Esophagus squamous epithelium (tissue), 5 donors: ENCODE data around the gene AFP. TPM values are rescaled to one million over a fixed set of nuclear protein-coding genes. Genes with fewer than 3 reads are reported as not detected.

Source experiments
- DNase-seq: peaks from one replicate; lab custom pipeline; 2025; lab: John Stamatoyannopoulos, UW
- H3K27ac ChIP-seq, 4 donors: fragments of 200-600 bp; sonication (generic); one replicate each; pipeline ENCODE4 v1.5.1; 2016 to 2019; ENCODE audit warnings: mild to moderate bottlenecking in 1 of 4
- H3K27me3 ChIP-seq, 4 donors: fragments of 200-600 bp; sonication (generic); 1 replicate in 3 of 4; 2 replicates in 1 of 4; pipeline versions ENCODE4 v1.5.1 to v1.6.0; 2017 to 2021; ENCODE audit warnings: antibody characterized with exemption in 1 of 4
- H3K36me3 ChIP-seq, 3 donors: fragments of 200-600 bp; sonication (generic); one replicate each; pipeline ENCODE4 v1.5.1; 2016 to 2019
- H3K4me1 ChIP-seq, 3 donors: fragments of 200-600 bp; sonication (generic); one replicate each; pipeline ENCODE4 v1.5.1; 2017 to 2019
- H3K4me3 ChIP-seq, 4 donors: fragments of 200-600 bp; sonication (generic); 1 replicate in 3 of 4; 2 replicates in 1 of 4; pipeline ENCODE4 v1.5.1; 2016 to 2019; ENCODE audit warnings: mild to moderate bottlenecking in 2 of 4, moderate library complexity in 1 of 4
- H3K9me3 ChIP-seq, 3 donors: fragments of 200-600 bp; sonication (generic); one replicate each; pipeline ENCODE4 v1.5.1; 2016 to 2019
- POLR2A ChIP-seq, 4 donors: fragments of 450-650 bp; IDR thresholded peaks; one replicate each; pipeline ENCODE4 v1.6.1; 2017; ENCODE audit warnings: antibody characterized with exemption in 4 of 4, mild to moderate bottlenecking in 4 of 4, moderate library complexity in 3 of 4
- WGBS, 2 donors: methylation state at CpG; one replicate each; pipeline ENCODE4 v1.1.5; 2018; 5-methylcytosine and 5-hydroxymethylcytosine counted together
- intact Hi-C: fragments of 100-400 bp; cut with DNase I; formaldehyde crosslinking; loops from one replicate; pipeline ENCODE4 v1.15.0; 2022
- total RNA-seq, 4 donors: library from RNA; depleted of rRNA; stranded (reverse); fragments of >200 nt; gene quantifications; one replicate each; pipeline ENCODE4 v1.1.0, GENCODE V29; 2016
- TF ChIP-seq, protein P1 (sequence below), 6 experiments: fragments of 450-650 bp in 4 of 6; fragments of 200-600 bp in 2 of 6; sonication (generic) in 2 of 6; IDR thresholded peaks; one replicate each; pipeline ENCODE4 v1.5.1; 2016 to 2019; ENCODE audit warnings: antibody characterized with exemption in 6 of 6, mild to moderate bottlenecking in 4 of 6, moderate library complexity in 4 of 6
- donor health status: DM: yes; HTN: yes; CAD: no.

The AFP gene
- total RNA-seq, 4 donors from 2014 or later, result not detected

GRCh38 chr4:73419106-73420038 is 16.6 kb upstream of the AFP start:
- no peaks in the 10 kb centered on the region for H3K36me3 ChIP-seq
- no peaks in the 10 kb centered on the region for H3K9me3 ChIP-seq
- DNase-seq, result no peak
- TF ChIP-seq, protein P1, sequence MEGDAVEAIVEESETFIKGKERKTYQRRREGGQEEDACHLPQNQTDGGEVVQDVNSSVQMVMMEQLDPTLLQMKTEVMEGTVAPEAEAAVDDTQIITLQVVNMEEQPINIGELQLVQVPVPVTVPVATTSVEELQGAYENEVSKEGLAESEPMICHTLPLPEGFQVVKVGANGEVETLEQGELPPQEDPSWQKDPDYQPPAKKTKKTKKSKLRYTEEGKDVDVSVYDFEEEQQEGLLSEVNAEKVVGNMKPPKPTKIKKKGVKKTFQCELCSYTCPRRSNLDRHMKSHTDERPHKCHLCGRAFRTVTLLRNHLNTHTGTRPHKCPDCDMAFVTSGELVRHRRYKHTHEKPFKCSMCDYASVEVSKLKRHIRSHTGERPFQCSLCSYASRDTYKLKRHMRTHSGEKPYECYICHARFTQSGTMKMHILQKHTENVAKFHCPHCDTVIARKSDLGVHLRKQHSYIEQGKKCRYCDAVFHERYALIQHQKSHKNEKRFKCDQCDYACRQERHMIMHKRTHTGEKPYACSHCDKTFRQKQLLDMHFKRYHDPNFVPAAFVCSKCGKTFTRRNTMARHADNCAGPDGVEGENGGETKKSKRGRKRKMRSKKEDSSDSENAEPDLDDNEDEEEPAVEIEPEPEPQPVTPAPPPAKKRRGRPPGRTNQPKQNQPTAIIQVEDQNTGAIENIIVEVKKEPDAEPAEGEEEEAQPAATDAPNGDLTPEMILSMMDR (IDR thresholded peaks at IDR 0.05), result no peak
- no peak for TF ChIP-seq POLR2A (IDR thresholded peaks at IDR 0.05)
- no peaks in the 10 kb centered on the region for H3K27me3 ChIP-seq
- WGBS, 2 donors, result 57 to 62% methylated on average over 6 to 7 of the region's 7 CpGs
- H3K27ac ChIP-seq, result no peak overlapping the region
- H3K4me3 ChIP-seq, result no peak overlapping the region
- intact Hi-C loops, result no loop called here
- H3K4me1 ChIP-seq, result no peaks in the 10 kb centered on the region

DNA sequence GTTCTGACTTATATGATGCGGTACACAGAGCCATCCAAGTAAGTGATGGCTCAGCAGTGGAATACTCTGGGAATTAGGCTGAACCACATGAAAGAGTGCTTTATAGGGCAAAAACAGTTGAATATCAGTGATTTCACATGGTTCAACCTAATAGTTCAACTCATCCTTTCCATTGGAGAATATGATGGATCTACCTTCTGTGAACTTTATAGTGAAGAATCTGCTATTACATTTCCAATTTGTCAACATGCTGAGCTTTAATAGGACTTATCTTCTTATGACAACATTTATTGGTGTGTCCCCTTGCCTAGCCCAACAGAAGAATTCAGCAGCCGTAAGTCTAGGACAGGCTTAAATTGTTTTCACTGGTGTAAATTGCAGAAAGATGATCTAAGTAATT is 15.4 kb upstream of the AFP start:
- intact Hi-C loops, result no loop called here
- WGBS, 2 donors, result 84 to 100% methylated on average over 2 of the region's 2 CpGs

GRCh38 chr4:73421708-73422457 is 14.1 kb upstream of the AFP start:
- DNase-seq, result no peak
- Histone ChIP-seq H3K4me1 (no peaks in the 10 kb centered on the region), H3K27me3 (no peaks in the 10 kb centered on the region), H3K9me3 (no peaks in the 10 kb centered on the region), H3K36me3 (no peaks in the 10 kb centered on the region), H3K4me3 (no peak overlapping the region), H3K27ac (no peak overlapping the region)
- intact Hi-C loops, result no loop called here
- TF ChIP-seq POLR2A (IDR thresholded peaks at IDR 0.05), result no peak
- TF ChIP-seq, protein P1 (IDR thresholded peaks at IDR 0.05), result no peak

More for the DNA sequence above, 15.4 kb upstream of the AFP start:
- H3K27ac ChIP-seq, result no peak overlapping the region
- no peak for DNase-seq
- H3K9me3 ChIP-seq, result no peaks in the 10 kb centered on the region
- TF ChIP-seq, protein P1 (IDR thresholded peaks at IDR 0.05), result no peak
- no peak for TF ChIP-seq POLR2A (IDR thresholded peaks at IDR 0.05)
- no peaks in the 10 kb centered on the region for H3K36me3 ChIP-seq
- H3K4me3 ChIP-seq, result no peak overlapping the region
- H3K27me3 ChIP-seq, result no peaks in the 10 kb centered on the region
- no peaks in the 10 kb centered on the region for H3K4me1 ChIP-seq

DNA sequence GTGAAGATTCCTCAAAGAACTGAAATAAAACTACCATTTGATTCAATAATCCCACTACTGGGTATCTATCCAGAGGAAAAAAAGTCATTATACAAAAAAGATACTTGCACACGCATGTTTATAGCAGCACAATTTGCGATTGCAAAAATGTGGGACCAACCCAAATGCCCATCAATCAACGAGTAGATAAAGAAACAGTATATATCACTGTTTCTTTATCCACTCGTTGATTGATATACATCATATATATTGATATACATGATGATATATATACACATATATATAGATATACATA is 13.6 kb upstream of the AFP start:
- no peaks in the 10 kb centered on the region for H3K9me3 ChIP-seq
- H3K27me3 ChIP-seq, result no peaks in the 10 kb centered on the region
- no peaks in the 10 kb centered on the region for H3K4me1 ChIP-seq
- WGBS, 2 donors, result 58 to 60% methylated on average over 4 of the region's 4 CpGs
- H3K36me3 ChIP-seq, result no peaks in the 10 kb centered on the region
- TF ChIP-seq POLR2A (IDR thresholded peaks at IDR 0.05), result no peak
- TF ChIP-seq, protein P1 (IDR thresholded peaks at IDR 0.05), result no peak
- no peak for DNase-seq
- H3K27ac ChIP-seq, result no peak overlapping the region
- intact Hi-C loops, result no loop called here
- H3K4me3 ChIP-seq, result no peak overlapping the region

DNA sequence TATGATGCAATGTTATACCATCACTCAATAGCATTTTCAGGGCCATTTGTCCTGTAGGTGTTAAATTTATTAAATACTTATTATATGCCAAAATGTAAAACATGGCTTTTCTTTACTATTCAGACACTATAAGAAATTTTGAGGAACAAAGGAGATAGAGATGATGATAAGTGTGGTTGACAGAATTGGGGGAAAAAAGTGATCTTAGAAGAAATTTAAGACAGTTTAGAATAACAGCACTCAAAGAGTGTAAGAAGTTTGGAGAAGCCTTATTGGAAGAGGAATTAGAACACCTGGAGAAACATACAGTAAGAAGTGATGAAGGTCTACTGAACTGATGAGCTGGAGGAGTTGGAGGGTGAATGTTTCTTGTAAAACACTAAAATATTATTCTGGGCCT is 12.8 kb upstream of the AFP start:
- DNase-seq, result no peak
- Histone ChIP-seq H3K4me3 (no peak overlapping the region), H3K9me3 (no peaks in the 10 kb centered on the region), H3K27me3 (no peaks in the 10 kb centered on the region), H3K36me3 (no peaks in the 10 kb centered on the region), H3K27ac (no peak overlapping the region), H3K4me1 (no peaks in the 10 kb centered on the region)
- TF ChIP-seq, protein P1 (IDR thresholded peaks at IDR 0.05), result no peak
- TF ChIP-seq POLR2A (IDR thresholded peaks at IDR 0.05), result no peak
- intact Hi-C loops, result no loop called here
